Measurements from ENCODE around the gene GNG10. TPM values are rescaled to one million over a fixed set of nuclear protein-coding genes. Genes with fewer than 3 reads are reported as not detected.

The GNG10 gene
- total RNA-seq, 1 experiment from 2014 or later, result 21.5 TPM

GRCh38 chr9:111644195-111644772, 17.1 kb upstream of the GNG10 start:
- no peaks in the 10 kb centered on the region for H3K9me3 Mint-ChIP-seq (ENCODE audit: low read depth, unreplicated experiment)
- no peak overlapping the region for H3K27ac Mint-ChIP-seq (ENCODE audit: unreplicated experiment)
- DNase-seq, result no peak
- CTCF ChIA-PET, result no interaction called here
- peaks cover 5% of the 10 kb centered on the region for H3K36me3 Mint-ChIP-seq (ENCODE audit: insufficient read depth, unreplicated experiment)
- no peak overlapping the region for H3K4me3 Mint-ChIP-seq (ENCODE audit: low read depth, unreplicated experiment)
- no peak for TF ChIP-seq CTCF (IDR thresholded peaks at IDR 0.05; ENCODE audit: unreplicated experiment)
- BruUV-seq (replicated peaks), result no TSS peak
- H3K4me1 Mint-ChIP-seq (ENCODE audit: low read depth, unreplicated experiment), result no peaks in the 10 kb centered on the region
- no peaks in the 10 kb centered on the region for H3K27me3 Mint-ChIP-seq (ENCODE audit: unreplicated experiment)
- intact Hi-C loops (cut with micrococcal nuclease; ENCODE audit: unreplicated experiment), result no loop called here

GRCh38 chr9:111645806-111646205, 15.6 kb upstream of the GNG10 start:
- no TSS peak for BruUV-seq (replicated peaks)
- Mint-ChIP-seq H3K36me3 (ENCODE audit: insufficient read depth, unreplicated experiment) (peaks cover 5% of the 10 kb centered on the region), H3K27ac (ENCODE audit: unreplicated experiment) (no peak overlapping the region), H3K27me3 (ENCODE audit: unreplicated experiment) (no peaks in the 10 kb centered on the region), H3K4me3 (ENCODE audit: low read depth, unreplicated experiment) (no peak overlapping the region), H3K9me3 (ENCODE audit: low read depth, unreplicated experiment) (no peaks in the 10 kb centered on the region), H3K4me1 (ENCODE audit: low read depth, unreplicated experiment) (no peaks in the 10 kb centered on the region)
- CTCF ChIA-PET, result no interaction called here
- no peak for DNase-seq
- TF ChIP-seq CTCF (IDR thresholded peaks at IDR 0.05; ENCODE audit: unreplicated experiment), result no peak
- intact Hi-C loops (cut with micrococcal nuclease; ENCODE audit: unreplicated experiment), result no loop called here

- intact Hi-C loops (cut with micrococcal nuclease; ENCODE audit: unreplicated experiment), result no loop called here
- Mint-ChIP-seq H3K9me3 (ENCODE audit: low read depth, unreplicated experiment) (no peaks in the 10 kb centered on the region), H3K4me1 (ENCODE audit: low read depth, unreplicated experiment) (no peaks in the 10 kb centered on the region), H3K36me3 (ENCODE audit: insufficient read depth, unreplicated experiment) (peaks cover 5% of the 10 kb centered on the region), H3K27ac (ENCODE audit: unreplicated experiment) (no peak overlapping the region), H3K4me3 (ENCODE audit: low read depth, unreplicated experiment) (no peak overlapping the region), H3K27me3 (ENCODE audit: unreplicated experiment) (no peaks in the 10 kb centered on the region)
- no peak for DNase-seq
- CTCF ChIA-PET, result no interaction called here
- no peak for TF ChIP-seq CTCF (IDR thresholded peaks at IDR 0.05; ENCODE audit: unreplicated experiment)
- no TSS peak for BruUV-seq (replicated peaks)
Measured at GRCh38 chr9:111646417-111646816, 15.0 kb upstream of the GNG10 start.

GRCh38 chr9:111648066-111648465, 13.3 kb upstream of the GNG10 start:
- CTCF ChIA-PET, result no interaction called here
- no peaks in the 10 kb centered on the region for H3K27me3 Mint-ChIP-seq (ENCODE audit: unreplicated experiment)
- no peaks in the 10 kb centered on the region for H3K9me3 Mint-ChIP-seq (ENCODE audit: low read depth, unreplicated experiment)
- no TSS peak for BruUV-seq (replicated peaks)
- intact Hi-C loops (cut with micrococcal nuclease; ENCODE audit: unreplicated experiment), result no loop called here
- no peak overlapping the region for H3K27ac Mint-ChIP-seq (ENCODE audit: unreplicated experiment)
- no peak for DNase-seq
- no peak for TF ChIP-seq CTCF (IDR thresholded peaks at IDR 0.05; ENCODE audit: unreplicated experiment)
- peaks cover 5% of the 10 kb centered on the region for H3K36me3 Mint-ChIP-seq (ENCODE audit: insufficient read depth, unreplicated experiment)
- no peaks in the 10 kb centered on the region for H3K4me1 Mint-ChIP-seq (ENCODE audit: low read depth, unreplicated experiment)
- H3K4me3 Mint-ChIP-seq (ENCODE audit: low read depth, unreplicated experiment), result no peak overlapping the region

Data from Calu3 (cell line).